NCI-H1092 (cell line): ENCODE measurements around the gene SMARCC2.
"Not testable (repeated sequence)": the region's sequence is repeated elsewhere in the genome, so short reads cannot be mapped to it uniquely, and the experiment has no call there.

Experiments used
- DNase-seq: peaks from one replicate; lab custom pipeline; 2025; lab: John Stamatoyannopoulos, UW

Gene SMARCC2

GRCh38 chr12:56163533-56164344, 25.5 kb downstream of the SMARCC2 start:
- DNase-seq = no peak

GRCh38 chr12:56162468-56163290, 26.6 kb downstream of the SMARCC2 start:
- no peak for DNase-seq

GRCh38 chr12:56161690-56162351, 27.5 kb downstream of the SMARCC2 start:
- no peak for DNase-seq

- no peak for DNase-seq
These were observed 28.2 kb downstream of the SMARCC2 start for GRCh38 chr12:56160894-56161689.

GRCh38 chr12:56160193-56160763, 29.0 kb downstream of the SMARCC2 start:
- DNase-seq = no peak

GRCh38 chr12:56159482-56160192, 29.6 kb downstream of the SMARCC2 start:
- no peak for DNase-seq

- DNase-seq = no peak
These were observed 30.3 kb downstream of the SMARCC2 start for GRCh38 chr12:56158926-56159461.

GRCh38 chr12:56158029-56158925, 31.0 kb downstream of the SMARCC2 start, which contains the start of gene MYL6:
Gene MYL6, plus strand, starts transcription at chr12:56158359. Its CDS starts 43 bp downstream, at chr12:56158402.
- DNase-seq = peak; percentile 93

- DNase-seq = peak; percentile 69
These were observed 31.9 kb downstream of the SMARCC2 start for GRCh38 chr12:56157201-56158028.

GRCh38 chr12:56156464-56157200, 32.7 kb downstream of the SMARCC2 start:
- DNase-seq = not testable (repeated sequence)

- DNase-seq = no peak
These were observed 33.9 kb downstream of the SMARCC2 start for GRCh38 chr12:56155256-56155845.

GRCh38 chr12:56154818-56155217, 34.5 kb downstream of the SMARCC2 start:
- DNase-seq = no peak

GRCh38 chr12:56154246-56154771, 35.0 kb downstream of the SMARCC2 start:
- DNase-seq = no peak

- DNase-seq = no peak
These were observed 35.6 kb downstream of the SMARCC2 start for GRCh38 chr12:56153678-56154065.

- DNase-seq = no peak
These were observed 36.3 kb downstream of the SMARCC2 start for GRCh38 chr12:56152756-56153677.
